ENCODE measurements around the gene FAM184B. TPM values are rescaled to one million over a fixed set of nuclear protein-coding genes. Genes with fewer than 3 reads are reported as not detected.

FAM184B gene
- total and polyA plus RNA-seq, 2 experiments from 2014 or later = 0.06 TPM; not detected in 1

DNA sequence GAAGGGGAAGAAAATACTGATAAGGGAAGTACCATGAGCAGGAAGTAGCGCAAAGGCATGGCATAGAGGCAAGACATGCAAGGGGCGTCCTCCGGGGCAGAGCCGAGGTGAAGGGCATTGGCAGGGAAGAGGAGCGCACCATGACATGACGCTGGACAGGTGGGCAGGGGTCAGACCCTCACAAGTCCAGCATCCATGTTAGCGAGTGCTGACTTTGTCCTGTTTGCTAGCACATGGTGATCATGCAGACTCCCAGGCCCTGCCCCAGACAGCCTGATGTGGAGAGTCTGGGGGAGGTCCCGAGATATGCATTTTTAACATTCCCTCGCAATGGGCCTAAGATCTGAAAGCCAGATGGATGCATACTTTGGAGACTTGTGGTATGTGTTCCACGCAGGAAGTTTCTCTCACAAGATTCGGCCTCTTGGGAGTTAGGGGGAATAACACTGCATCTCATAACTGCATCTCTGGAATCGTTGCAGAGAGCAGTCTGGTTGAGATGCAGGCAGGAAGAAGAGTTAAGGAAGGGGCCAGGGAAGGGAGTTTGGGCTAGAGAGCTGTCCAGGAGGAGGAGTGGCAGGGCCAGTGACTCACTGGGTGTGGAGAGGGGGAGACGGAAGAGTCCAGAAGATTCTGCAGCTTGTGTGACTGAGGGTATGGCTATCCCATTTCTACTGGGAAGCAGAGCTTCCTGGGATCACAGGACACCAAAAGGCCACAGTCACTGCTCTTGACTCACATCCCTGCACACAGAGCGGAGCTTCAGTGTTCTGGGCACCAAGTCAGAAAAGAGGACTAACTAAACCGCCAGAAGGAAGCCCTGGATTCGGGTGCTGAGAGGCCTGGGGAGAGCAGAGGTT is 59.7 kb downstream of the FAM184B start:
- in situ Hi-C loops (cut with MboI) = no loop called here
- Histone ChIP-seq H4K20me1 (ENCODE audit: insufficient read depth) (no peaks in the 10 kb centered on the region), H3K27me3 (replicated peaks; ENCODE audit: insufficient read depth) (no peaks in the 10 kb centered on the region; the same call in 1 of the 2 replicates), H2AFZ (peak overlapping the region; percentile 62), H3K4me1 (ENCODE audit: insufficient read depth) (peaks cover 13% of the 10 kb centered on the region), H3K9me2 (ENCODE audit: insufficient read depth) (no peaks in the 10 kb centered on the region), H3F3A (ENCODE audit: insufficient read depth) (peaks cover 10% of the 10 kb centered on the region), H3K27ac (peak overlapping the region; percentile 62), H3K9me3 (ENCODE audit: low read depth) (no peaks in the 10 kb centered on the region), H3K79me2 (ENCODE audit: insufficient read depth) (no peaks in the 10 kb centered on the region), H3K9ac (peak overlapping the region; percentile 20), H3K4me2 (ENCODE audit: unreplicated experiment) (peak overlapping the region; percentile 5), H3K4me3 (0 out of 2 replicates have a peak overlapping the region, but pooled peaks have one; percentile 17), H3K36me3 (ENCODE audit: low read depth) (no peaks in the 10 kb centered on the region)
- DNase-seq = peak; percentile 86
- TF ChIP-seq EZH2phosphoT487 (IDR thresholded peaks at IDR 0.05; ENCODE audit: insufficient read depth, low read depth) (no peak), EZH2 (IDR thresholded peaks at IDR 0.05; ENCODE audit: insufficient read depth, poor library complexity, severe bottlenecking) (no peak)
- 40 to 41% methylated on average over 16 of the region's 16 CpGs for WGBS, 2 experiments (ENCODE audit: low coverage in 1 of 2, low lambda C conversion rate in 2 of 2, missing lambda C conversion rate in 2 of 2)

DNA sequence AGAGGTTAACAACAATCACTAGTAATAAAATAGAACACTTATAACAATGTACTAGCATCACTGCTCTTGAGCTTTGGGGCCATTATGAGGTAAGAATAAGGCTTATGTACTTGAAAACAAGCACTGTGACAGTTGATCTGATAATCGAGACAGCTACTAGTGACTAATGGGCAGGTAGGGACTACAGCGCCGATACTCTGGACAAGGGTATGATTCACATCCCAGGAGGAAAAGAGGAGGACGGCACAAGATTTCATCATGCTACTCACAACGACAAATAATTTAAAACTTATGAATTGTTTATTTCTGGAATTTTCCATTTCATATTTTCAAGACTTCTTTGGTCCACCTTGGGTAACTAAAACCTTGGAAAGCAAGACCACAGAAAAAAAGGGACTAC is 62.3 kb downstream of the FAM184B start:
- DNase-seq = no peak

DNA sequence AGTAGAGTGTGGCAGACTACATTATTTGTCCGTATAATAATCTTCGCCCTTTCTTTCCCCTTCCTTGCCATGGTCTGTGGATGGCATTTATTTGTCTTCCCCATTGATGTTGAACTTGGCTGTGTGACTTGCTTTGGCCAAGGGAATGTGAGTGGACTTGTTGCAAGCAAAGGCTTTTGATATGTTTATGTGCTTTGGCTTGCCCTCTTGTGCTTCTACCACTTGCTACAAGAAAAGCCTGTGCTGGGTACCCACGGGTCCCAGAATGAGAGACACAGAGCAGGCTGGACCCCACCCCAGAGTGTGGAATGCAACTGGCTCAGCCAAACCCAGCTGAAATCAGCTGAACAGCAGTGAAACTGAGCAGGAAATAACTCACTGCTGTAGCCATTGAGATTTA is 63.0 kb downstream of the FAM184B start:
- no peaks in the 10 kb centered on the region for H3K9me3 ChIP-seq (ENCODE audit: low read depth)
- H4K20me1 ChIP-seq (ENCODE audit: insufficient read depth) = no peaks in the 10 kb centered on the region
- no peaks in the 10 kb centered on the region for H3K9me2 ChIP-seq (ENCODE audit: insufficient read depth)
- no peak overlapping the region for H3K4me2 ChIP-seq (ENCODE audit: unreplicated experiment)
- 51 to 56% methylated on average over 3 of the region's 3 CpGs for WGBS, 2 experiments (ENCODE audit: low coverage in 1 of 2, low lambda C conversion rate in 2 of 2, missing lambda C conversion rate in 2 of 2)
- no peak overlapping the region for H3K9ac ChIP-seq
- in situ Hi-C loops (cut with MboI) = no loop called here
- H3K79me2 ChIP-seq (ENCODE audit: insufficient read depth) = no peaks in the 10 kb centered on the region
- no peaks in the 10 kb centered on the region for H3K36me3 ChIP-seq (ENCODE audit: low read depth)
- no peak overlapping the region for H3K27ac ChIP-seq
- H3K4me3 ChIP-seq = no peak overlapping the region
- H2AFZ ChIP-seq = no peak overlapping the region
- DNase-seq = no peak
- TF ChIP-seq EZH2 (IDR thresholded peaks at IDR 0.05; ENCODE audit: insufficient read depth, poor library complexity, severe bottlenecking) (no peak), EZH2phosphoT487 (IDR thresholded peaks at IDR 0.05; ENCODE audit: insufficient read depth, low read depth) (no peak)
- no peaks in the 10 kb centered on the region; the same call in 1 of the 2 replicates for H3K27me3 ChIP-seq (replicated peaks; ENCODE audit: insufficient read depth)
- H3F3A ChIP-seq (ENCODE audit: insufficient read depth) = peaks cover 10% of the 10 kb centered on the region
- peaks cover 13% of the 10 kb centered on the region for H3K4me1 ChIP-seq (ENCODE audit: insufficient read depth)

More for the DNA sequence above, 62.3 kb downstream of the FAM184B start:
- Histone ChIP-seq H3K4me2 (ENCODE audit: unreplicated experiment) (no peak overlapping the region), H2AFZ (no peak overlapping the region), H3K4me1 (ENCODE audit: insufficient read depth) (peaks cover 13% of the 10 kb centered on the region), H3K36me3 (ENCODE audit: low read depth) (no peaks in the 10 kb centered on the region), H3K27me3 (replicated peaks; ENCODE audit: insufficient read depth) (no peaks in the 10 kb centered on the region; the same call in 1 of the 2 replicates), H3K9me2 (ENCODE audit: insufficient read depth) (no peaks in the 10 kb centered on the region), H3K9me3 (ENCODE audit: low read depth) (no peaks in the 10 kb centered on the region), H4K20me1 (ENCODE audit: insufficient read depth) (no peaks in the 10 kb centered on the region), H3K4me3 (no peak overlapping the region), H3K27ac (no peak overlapping the region), H3K79me2 (ENCODE audit: insufficient read depth) (no peaks in the 10 kb centered on the region), H3F3A (ENCODE audit: insufficient read depth) (peaks cover 10% of the 10 kb centered on the region), H3K9ac (no peak overlapping the region)
- in situ Hi-C loops (cut with MboI) = no loop called here
- TF ChIP-seq EZH2phosphoT487 (IDR thresholded peaks at IDR 0.05; ENCODE audit: insufficient read depth, low read depth) (no peak), EZH2 (IDR thresholded peaks at IDR 0.05; ENCODE audit: insufficient read depth, poor library complexity, severe bottlenecking) (no peak)
- WGBS, 2 experiments (ENCODE audit: low coverage in 1 of 2, low lambda C conversion rate in 2 of 2, missing lambda C conversion rate in 2 of 2) = 67 to 68% methylated on average over 5 of the region's 5 CpGs

DNA sequence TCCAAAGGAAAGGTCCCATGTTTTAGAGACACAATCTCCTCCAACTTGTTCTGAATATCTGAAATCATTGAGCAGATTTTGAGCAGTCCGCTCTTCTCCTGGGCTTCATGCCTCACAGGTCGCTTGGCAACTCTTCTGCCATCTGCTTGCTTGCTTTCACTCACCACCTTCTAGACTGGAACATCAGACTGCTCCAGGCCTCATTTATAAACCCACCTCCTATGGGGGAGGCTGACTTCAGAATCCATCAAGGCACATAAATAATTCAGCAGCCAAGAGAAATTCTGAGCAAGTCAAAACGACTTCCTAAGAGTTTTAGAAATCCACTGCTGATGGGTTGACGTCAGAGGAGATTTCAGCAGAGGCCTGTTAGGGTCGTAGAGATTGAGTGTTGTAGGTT is 64.1 kb downstream of the FAM184B start:
- H3K27ac ChIP-seq = no peak overlapping the region
- H3K4me1 ChIP-seq (ENCODE audit: insufficient read depth) = peaks cover 9% of the 10 kb centered on the region
- no peaks in the 10 kb centered on the region for H4K20me1 ChIP-seq (ENCODE audit: insufficient read depth)
- H3K27me3 ChIP-seq (replicated peaks; ENCODE audit: insufficient read depth) = peaks cover 3% of the 10 kb centered on the region; the same call in 1 of the 2 replicates
- H3K36me3 ChIP-seq (ENCODE audit: low read depth) = no peaks in the 10 kb centered on the region
- no peak overlapping the region for H3K4me3 ChIP-seq
- no peaks in the 10 kb centered on the region for H3F3A ChIP-seq (ENCODE audit: insufficient read depth)
- in situ Hi-C loops (cut with MboI) = no loop called here
- H3K9me2 ChIP-seq (ENCODE audit: insufficient read depth) = no peaks in the 10 kb centered on the region
- H2AFZ ChIP-seq = no peak overlapping the region
- WGBS, 2 experiments (ENCODE audit: low coverage in 1 of 2, low lambda C conversion rate in 2 of 2, missing lambda C conversion rate in 2 of 2) = 19 to 24% methylated on average over 5 of the region's 5 CpGs
- H3K4me2 ChIP-seq (ENCODE audit: unreplicated experiment) = no peak overlapping the region
- no peaks in the 10 kb centered on the region for H3K79me2 ChIP-seq (ENCODE audit: insufficient read depth)
- no peak for DNase-seq
- TF ChIP-seq EZH2phosphoT487 (IDR thresholded peaks at IDR 0.05; ENCODE audit: insufficient read depth, low read depth) = no peak
- no peaks in the 10 kb centered on the region for H3K9me3 ChIP-seq (ENCODE audit: low read depth)
- no peak overlapping the region for H3K9ac ChIP-seq

All from GM23248 (cell line).